ENCODE data around the gene VIM. TPM values are rescaled to one million over a fixed set of nuclear protein-coding genes. Genes with fewer than 3 reads are reported as not detected.

VIM gene
- total and polyA plus RNA-seq, 12 donors: 232 to 834 (median 375) TPM

DNA sequence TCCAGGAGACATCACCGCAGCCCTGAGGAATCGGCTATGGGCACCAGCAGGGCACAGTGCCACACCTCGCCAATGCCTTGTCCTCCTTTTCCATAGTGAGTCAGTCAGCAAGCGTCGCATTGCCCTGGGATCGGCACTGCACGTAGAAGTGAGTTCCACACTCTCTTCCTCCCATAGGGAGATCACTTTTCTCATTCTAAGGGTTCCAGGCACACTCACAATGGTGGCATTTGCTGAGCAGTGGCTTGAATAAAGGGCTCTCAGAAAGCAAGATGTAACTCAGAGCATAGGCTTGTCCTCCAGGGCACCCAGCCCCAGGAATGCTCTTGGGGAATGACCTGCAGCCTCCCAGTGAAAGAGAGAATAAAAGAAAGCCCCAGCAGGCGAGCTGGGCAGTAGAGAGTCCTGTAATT lies 1.1 kb upstream of the VIM start:
- ATAC-seq: no peak
- no peak for DNase-seq
- intact Hi-C loops (cut with DNase I): loop anchor here in 4 of 10 donors (5.0 to 10.0 kb wide), 3 partner anchors 220 to 232 kb away; no protein-coding TSS in a partner anchor
- Histone ChIP-seq H3K27ac (peak overlapping the region; percentile 95 to 99 (median 98)), H3K27me3 (peaks cover 0 to 14% (median 0%) of the 10 kb centered on the region in 7 donors), H3K4me1 (peaks cover 0 to 44% (median 23%) of the 10 kb centered on the region in 9 donors), H3K9me3 (no peaks in the 10 kb centered on the region), H3K36me3 (peaks cover 0 to 22% (median under 1%) of the 10 kb centered on the region in 9 donors), H3K4me3 (peak overlapping the region in 7 of 10 donors; percentile 72 to 95 (median 86))
- TF ChIP-seq, protein P1, sequence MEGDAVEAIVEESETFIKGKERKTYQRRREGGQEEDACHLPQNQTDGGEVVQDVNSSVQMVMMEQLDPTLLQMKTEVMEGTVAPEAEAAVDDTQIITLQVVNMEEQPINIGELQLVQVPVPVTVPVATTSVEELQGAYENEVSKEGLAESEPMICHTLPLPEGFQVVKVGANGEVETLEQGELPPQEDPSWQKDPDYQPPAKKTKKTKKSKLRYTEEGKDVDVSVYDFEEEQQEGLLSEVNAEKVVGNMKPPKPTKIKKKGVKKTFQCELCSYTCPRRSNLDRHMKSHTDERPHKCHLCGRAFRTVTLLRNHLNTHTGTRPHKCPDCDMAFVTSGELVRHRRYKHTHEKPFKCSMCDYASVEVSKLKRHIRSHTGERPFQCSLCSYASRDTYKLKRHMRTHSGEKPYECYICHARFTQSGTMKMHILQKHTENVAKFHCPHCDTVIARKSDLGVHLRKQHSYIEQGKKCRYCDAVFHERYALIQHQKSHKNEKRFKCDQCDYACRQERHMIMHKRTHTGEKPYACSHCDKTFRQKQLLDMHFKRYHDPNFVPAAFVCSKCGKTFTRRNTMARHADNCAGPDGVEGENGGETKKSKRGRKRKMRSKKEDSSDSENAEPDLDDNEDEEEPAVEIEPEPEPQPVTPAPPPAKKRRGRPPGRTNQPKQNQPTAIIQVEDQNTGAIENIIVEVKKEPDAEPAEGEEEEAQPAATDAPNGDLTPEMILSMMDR (IDR thresholded peaks at IDR 0.05): no peak
- 83 to 86% methylated on average over 8 of the region's 8 CpGs for WGBS, 2 donors

DNA sequence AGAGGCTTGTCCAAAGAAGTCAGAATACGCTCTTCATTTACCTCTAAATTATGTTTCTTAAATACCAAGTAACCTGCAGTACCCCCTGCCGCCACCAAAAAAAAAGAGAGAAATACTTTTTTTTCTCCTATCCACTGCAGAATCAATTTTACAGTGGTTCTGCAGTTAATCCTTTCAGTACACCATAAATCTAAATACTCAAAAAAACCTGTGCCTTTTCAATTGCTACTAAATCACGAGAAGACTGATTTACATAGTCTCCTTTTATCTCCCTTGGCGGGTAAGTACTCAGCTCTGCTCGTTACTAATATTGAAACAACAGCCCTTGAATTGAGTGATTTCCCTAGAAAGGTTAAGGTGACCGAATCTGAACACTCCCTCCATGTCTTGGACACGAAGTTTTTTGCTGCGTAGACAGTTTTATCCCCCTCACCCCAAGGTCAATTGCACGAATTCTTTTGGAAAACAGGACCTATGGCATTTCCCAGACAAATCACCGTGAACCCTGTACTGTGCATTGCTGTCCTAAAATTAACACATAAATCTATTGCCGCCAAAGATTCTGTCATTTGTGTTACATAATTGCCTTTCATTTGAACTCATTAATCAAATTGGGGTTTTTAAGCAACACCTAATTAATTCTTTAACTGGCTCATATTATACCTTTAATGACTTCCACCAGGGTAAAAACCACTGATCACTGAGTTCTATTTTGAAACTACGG lies 512 bp upstream of the VIM start:
- Histone ChIP-seq H3K36me3 (peaks cover 0 to 28% (median 7%) of the 10 kb centered on the region in 9 donors), H3K27me3 (peaks cover 0 to 14% (median 0%) of the 10 kb centered on the region in 7 donors), H3K27ac (peak overlapping the region; percentile 95 to 99 (median 98)), H3K9me3 (no peaks in the 10 kb centered on the region), H3K4me1 (peaks cover 3 to 48% (median 29%) of the 10 kb centered on the region in 9 donors), H3K4me3 (peak overlapping the region; percentile 72 to 95 (median 86))
- TF ChIP-seq, protein P1 (IDR thresholded peaks at IDR 0.05): peak in 8 of 9 donors; percentile 32 to 74 (median 46)
- 26 to 33% methylated on average over 12 of the region's 12 CpGs for WGBS, 2 donors
- ATAC-seq (no peak), DNase-seq (no peak)
- intact Hi-C loops (cut with DNase I): loop anchor here in 5 of 10 donors (2.0 to 10.0 kb wide), 4 partner anchors 27 to 233 kb away; partner anchors contain the start of gene TRDMT1 (in 2 of the 5)

DNA sequence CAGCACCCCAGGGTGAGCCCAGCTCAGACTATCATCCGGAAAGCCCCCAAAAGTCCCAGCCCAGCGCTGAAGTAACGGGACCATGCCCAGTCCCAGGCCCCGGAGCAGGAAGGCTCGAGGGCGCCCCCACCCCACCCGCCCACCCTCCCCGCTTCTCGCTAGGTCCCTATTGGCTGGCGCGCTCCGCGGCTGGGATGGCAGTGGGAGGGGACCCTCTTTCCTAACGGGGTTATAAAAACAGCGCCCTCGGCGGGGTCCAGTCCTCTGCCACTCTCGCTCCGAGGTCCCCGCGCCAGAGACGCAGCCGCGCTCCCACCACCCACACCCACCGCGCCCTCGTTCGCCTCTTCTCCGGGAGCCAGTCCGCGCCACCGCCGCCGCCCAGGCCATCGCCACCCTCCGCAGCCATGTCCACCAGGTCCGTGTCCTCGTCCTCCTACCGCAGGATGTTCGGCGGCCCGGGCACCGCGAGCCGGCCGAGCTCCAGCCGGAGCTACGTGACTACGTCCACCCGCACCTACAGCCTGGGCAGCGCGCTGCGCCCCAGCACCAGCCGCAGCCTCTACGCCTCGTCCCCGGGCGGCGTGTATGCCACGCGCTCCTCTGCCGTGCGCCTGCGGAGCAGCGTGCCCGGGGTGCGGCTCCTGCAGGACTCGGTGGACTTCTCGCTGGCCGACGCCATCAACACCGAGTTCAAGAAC lies 1.1 kb downstream of the VIM start:
- peaks cover 0 to 14% (median 0%) of the 10 kb centered on the region in 7 donors for H3K27me3 ChIP-seq
- intact Hi-C loops (cut with DNase I): loop anchor here in 5 of 10 donors (2.0 to 10.0 kb wide), 4 partner anchors 28 to 234 kb away; partner anchors contain the start of gene TRDMT1 (in 2 of the 5)
- peak overlapping the region; percentile 72 to 95 (median 86) for H3K4me3 ChIP-seq
- DNase-seq: peak; percentile 90 to 91
- 0% methylated on average over 67 to 72 of the region's 72 CpGs for WGBS, 2 donors
- no peaks in the 10 kb centered on the region for H3K9me3 ChIP-seq
- TF ChIP-seq, protein P1 (IDR thresholded peaks at IDR 0.05): no peak
- peak; percentile 80 to 93 (median 84) for ATAC-seq
- H3K36me3 ChIP-seq: peaks cover 0 to 44% (median 23%) of the 10 kb centered on the region in 9 donors
- peaks cover 6 to 58% (median 46%) of the 10 kb centered on the region in 9 donors for H3K4me1 ChIP-seq
- H3K27ac ChIP-seq: peak overlapping the region; percentile 95 to 99 (median 98)

DNA sequence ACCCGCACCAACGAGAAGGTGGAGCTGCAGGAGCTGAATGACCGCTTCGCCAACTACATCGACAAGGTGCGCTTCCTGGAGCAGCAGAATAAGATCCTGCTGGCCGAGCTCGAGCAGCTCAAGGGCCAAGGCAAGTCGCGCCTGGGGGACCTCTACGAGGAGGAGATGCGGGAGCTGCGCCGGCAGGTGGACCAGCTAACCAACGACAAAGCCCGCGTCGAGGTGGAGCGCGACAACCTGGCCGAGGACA lies 1.6 kb downstream of the VIM start:
- ATAC-seq (no peak), DNase-seq (no peak)
- intact Hi-C loops (cut with DNase I): loop anchor here in 5 of 10 donors (2.0 to 10.0 kb wide), 4 partner anchors 29 to 235 kb away; partner anchors contain the start of gene TRDMT1 (in 2 of the 5)
- peak overlapping the region; percentile 72 to 95 (median 86) for H3K4me3 ChIP-seq
- WGBS, 2 donors: 0% methylated on average over 21 of the region's 21 CpGs
- TF ChIP-seq, protein P1 (IDR thresholded peaks at IDR 0.05): no peak
- H3K36me3 ChIP-seq: peaks cover 0 to 49% (median 28%) of the 10 kb centered on the region in 9 donors
- no peaks in the 10 kb centered on the region for H3K9me3 ChIP-seq
- H3K27ac ChIP-seq: peak overlapping the region; percentile 95 to 99 (median 98)
- peaks cover 8 to 63% (median 50%) of the 10 kb centered on the region in 9 donors for H3K4me1 ChIP-seq
- peaks cover 0 to 14% (median 0%) of the 10 kb centered on the region in 7 donors for H3K27me3 ChIP-seq
